Measurements from ENCODE around the gene EFCC1. TPM values are rescaled to one million over a fixed set of nuclear protein-coding genes. Genes with fewer than 3 reads are reported as not detected.

Gene EFCC1, protein sequence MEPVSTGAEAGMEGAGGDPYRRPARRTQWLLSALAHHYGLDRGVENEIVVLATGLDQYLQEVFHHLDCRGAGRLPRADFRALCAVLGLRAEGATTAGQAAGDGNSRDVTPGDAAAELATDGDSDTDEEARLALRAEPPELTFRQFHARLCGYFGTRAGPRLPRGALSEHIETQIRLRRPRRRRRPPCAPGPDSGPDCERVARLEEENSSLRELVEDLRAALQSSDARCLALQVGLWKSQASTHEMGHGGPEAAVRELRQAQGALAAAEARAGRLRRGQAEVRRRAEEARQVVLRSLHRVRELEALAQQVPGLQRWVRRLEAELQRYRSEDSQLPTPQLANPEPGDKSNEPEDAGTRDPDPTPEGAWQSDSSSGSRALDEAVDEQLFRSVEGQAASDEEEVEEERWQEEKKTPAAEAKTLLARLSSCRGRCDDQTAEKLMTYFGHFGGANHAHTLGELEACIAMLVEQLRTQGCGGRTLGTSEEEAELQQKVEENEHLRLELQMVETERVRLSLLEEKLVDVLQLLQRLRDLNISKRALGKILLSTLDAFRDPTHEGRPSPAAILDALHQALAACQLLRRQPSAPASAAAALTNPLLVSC
- 0.60 TPM in 2 replicates for total RNA-seq
- long read RNA-seq = 0 reads

DNA sequence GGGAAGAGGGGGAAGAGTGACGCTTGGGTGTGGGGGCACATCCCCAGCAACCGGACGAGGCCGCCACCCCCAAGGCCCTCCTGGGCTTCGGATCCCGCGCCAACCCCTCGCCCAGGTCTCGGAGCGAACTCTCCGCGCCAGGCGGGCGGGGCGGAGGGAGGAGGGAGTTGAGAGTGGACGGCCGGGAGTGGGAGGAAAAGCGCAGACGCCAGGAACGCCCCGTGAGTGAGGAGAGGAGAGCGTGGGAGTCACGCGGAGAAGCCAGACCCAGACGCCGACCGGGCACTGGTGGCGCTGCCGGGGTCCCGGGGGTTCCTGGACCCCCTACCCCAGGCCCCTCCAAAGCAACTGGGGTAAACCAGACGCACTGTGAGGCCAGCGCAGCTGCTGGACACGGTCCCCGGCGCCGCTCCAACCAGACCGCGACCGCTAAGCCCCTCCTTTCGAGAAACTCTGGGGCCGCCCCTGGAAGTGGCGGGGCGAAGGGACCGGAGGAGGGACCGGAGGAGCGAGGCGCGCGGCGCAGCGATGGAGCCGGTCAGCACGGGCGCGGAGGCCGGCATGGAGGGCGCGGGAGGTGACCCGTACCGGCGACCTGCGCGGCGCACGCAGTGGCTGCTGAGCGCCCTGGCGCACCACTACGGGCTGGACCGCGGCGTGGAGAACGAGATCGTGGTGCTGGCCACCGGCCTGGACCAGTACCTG, at the start of gene EFCC1:
EFCC1 (plus strand) TSS at position 204 of the 705 bp plus-strand sequence; CDS start at position 529, 325 bp downstream.
- Mint-ChIP-seq H3K4me1 (ENCODE audit: low read depth) (peaks cover 18% of the 10 kb centered on the region), H3K36me3 (ENCODE audit: insufficient read depth) (no peaks in the 10 kb centered on the region), H3K27ac (peak within 1 kb of the TSS; percentile 20), H3K4me3 (ENCODE audit: low read depth) (peak within 1 kb of the TSS; percentile 64), H3K9me3 (ENCODE audit: low read depth) (no peaks in the 10 kb centered on the region), H3K27me3 (peaks cover 38% of the 10 kb centered on the region)
- peak; percentile 40 for DNase-seq (ENCODE audit: low spot score, unreplicated experiment)
- TF ChIP-seq, protein P1, sequence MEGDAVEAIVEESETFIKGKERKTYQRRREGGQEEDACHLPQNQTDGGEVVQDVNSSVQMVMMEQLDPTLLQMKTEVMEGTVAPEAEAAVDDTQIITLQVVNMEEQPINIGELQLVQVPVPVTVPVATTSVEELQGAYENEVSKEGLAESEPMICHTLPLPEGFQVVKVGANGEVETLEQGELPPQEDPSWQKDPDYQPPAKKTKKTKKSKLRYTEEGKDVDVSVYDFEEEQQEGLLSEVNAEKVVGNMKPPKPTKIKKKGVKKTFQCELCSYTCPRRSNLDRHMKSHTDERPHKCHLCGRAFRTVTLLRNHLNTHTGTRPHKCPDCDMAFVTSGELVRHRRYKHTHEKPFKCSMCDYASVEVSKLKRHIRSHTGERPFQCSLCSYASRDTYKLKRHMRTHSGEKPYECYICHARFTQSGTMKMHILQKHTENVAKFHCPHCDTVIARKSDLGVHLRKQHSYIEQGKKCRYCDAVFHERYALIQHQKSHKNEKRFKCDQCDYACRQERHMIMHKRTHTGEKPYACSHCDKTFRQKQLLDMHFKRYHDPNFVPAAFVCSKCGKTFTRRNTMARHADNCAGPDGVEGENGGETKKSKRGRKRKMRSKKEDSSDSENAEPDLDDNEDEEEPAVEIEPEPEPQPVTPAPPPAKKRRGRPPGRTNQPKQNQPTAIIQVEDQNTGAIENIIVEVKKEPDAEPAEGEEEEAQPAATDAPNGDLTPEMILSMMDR (IDR thresholded peaks at IDR 0.05; ENCODE audit: unreplicated experiment) = no peak

DNA sequence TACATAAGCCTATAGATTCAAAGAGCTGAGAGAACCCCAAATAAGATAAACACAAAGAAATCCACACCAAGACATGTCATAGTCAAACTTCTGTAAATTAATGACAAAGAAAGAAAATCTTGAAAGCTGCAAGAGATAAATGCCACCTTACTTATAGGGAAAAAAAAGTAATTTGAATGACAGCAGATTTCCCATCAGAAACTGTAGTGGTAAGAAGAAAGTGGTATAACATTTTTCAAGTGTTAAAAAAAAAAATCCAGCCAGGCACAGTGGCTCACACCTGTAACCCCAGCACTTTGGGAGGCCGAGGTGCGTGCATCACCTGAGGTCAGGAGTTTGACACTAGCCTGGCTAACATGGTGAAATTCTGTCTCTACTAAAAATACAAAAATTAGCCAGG, 44.7 kb upstream of the EFCC1 start:
- peaks cover 18% of the 10 kb centered on the region for H3K27me3 Mint-ChIP-seq
- peaks cover 5% of the 10 kb centered on the region for H3K36me3 Mint-ChIP-seq (ENCODE audit: insufficient read depth)
- TF ChIP-seq, protein P1 (IDR thresholded peaks at IDR 0.05; ENCODE audit: unreplicated experiment) = no peak
- H3K27ac Mint-ChIP-seq = no peak overlapping the region
- H3K9me3 Mint-ChIP-seq (ENCODE audit: low read depth) = peaks cover 14% of the 10 kb centered on the region
- no peaks in the 10 kb centered on the region for H3K4me1 Mint-ChIP-seq (ENCODE audit: low read depth)
- no peak for DNase-seq (ENCODE audit: low spot score, unreplicated experiment)
- H3K4me3 Mint-ChIP-seq (ENCODE audit: low read depth) = no peak overlapping the region

DNA sequence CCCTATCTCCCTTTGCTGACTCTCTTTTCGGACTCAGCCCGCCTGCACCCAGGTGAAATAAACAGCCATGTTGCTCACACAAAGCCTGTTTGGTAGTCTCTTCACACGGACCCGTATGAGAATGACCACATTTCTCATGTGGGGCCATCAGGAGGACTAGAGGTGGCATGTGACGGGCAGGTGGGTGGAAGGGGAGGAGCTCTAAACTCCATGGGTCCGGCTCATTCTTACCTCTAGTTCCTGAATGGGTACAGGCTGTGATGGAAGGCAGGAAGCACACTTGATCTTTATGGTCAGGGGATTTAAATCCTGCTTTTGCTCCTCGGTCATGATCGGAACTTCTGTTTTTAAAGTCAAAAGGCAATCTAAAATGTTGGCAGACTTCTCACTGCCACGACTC, 35.8 kb upstream of the EFCC1 start:
- Mint-ChIP-seq H3K36me3 (ENCODE audit: insufficient read depth) (no peaks in the 10 kb centered on the region), H3K27me3 (peaks cover 30% of the 10 kb centered on the region), H3K4me1 (ENCODE audit: low read depth) (no peaks in the 10 kb centered on the region), H3K27ac (no peak overlapping the region), H3K9me3 (ENCODE audit: low read depth) (no peaks in the 10 kb centered on the region), H3K4me3 (ENCODE audit: low read depth) (no peak overlapping the region)
- no peak for DNase-seq (ENCODE audit: low spot score, unreplicated experiment)
- TF ChIP-seq, protein P1 (IDR thresholded peaks at IDR 0.05; ENCODE audit: unreplicated experiment) = no peak

DNA sequence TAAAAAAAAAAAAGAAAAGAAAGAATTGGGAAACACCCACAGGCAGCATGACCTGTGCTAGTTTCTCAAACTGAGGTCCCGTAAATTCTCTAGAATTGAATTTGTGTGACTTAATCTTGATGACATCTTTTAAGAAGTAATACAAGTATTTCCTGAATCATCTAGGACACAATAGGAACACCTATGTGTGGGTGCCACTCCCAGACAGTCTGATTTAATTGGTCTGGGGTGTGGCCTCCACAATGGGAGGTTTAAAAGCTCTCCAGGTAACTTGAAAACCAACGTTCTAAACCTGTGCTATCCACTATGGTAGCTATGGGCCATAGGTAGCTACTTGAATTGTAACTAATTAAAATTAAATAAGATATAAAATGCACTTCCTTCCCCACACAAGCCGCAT, 35.3 kb upstream of the EFCC1 start:
- Mint-ChIP-seq H3K4me3 (ENCODE audit: low read depth) (no peak overlapping the region), H3K4me1 (ENCODE audit: low read depth) (no peaks in the 10 kb centered on the region), H3K27ac (no peak overlapping the region), H3K27me3 (peaks cover 25% of the 10 kb centered on the region), H3K9me3 (ENCODE audit: low read depth) (no peaks in the 10 kb centered on the region), H3K36me3 (ENCODE audit: insufficient read depth) (no peaks in the 10 kb centered on the region)
- DNase-seq (ENCODE audit: low spot score, unreplicated experiment) = no peak
- TF ChIP-seq, protein P1 (IDR thresholded peaks at IDR 0.05; ENCODE audit: unreplicated experiment) = no peak

DNA sequence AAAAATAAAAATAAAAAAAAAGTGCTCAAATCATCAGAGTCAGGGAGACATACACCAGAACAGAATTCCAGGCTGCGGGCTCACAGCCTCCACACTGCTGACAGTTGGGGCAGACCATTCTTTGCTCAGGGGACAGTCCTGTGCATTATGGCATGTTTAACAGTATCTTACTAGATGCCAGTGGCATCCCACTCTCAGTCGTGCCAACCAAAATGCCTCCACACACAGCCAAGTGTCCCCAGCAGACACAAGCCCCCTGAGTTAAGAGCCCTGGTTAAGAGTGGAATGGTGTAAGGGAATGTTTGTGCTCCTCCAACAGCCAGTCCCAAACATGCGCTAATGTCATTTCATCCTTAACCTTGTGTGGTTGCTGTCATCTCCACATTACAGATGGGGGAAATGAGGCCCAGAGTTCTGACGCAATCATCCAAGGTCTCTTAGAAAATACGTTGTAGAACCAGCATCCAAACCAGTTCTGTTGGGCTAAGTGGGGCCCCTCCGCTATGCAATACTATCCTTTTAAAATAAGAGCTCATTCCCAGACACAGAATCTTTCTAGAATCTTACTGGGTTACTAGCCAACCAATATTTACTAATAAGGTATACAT, 33.3 kb upstream of the EFCC1 start:
- TF ChIP-seq, protein P1 (IDR thresholded peaks at IDR 0.05; ENCODE audit: unreplicated experiment) = no peak
- H3K27ac Mint-ChIP-seq = no peak overlapping the region
- H3K4me3 Mint-ChIP-seq (ENCODE audit: low read depth) = no peak overlapping the region
- no peaks in the 10 kb centered on the region for H3K36me3 Mint-ChIP-seq (ENCODE audit: insufficient read depth)
- no peaks in the 10 kb centered on the region for H3K9me3 Mint-ChIP-seq (ENCODE audit: low read depth)
- H3K27me3 Mint-ChIP-seq = peaks cover 6% of the 10 kb centered on the region
- H3K4me1 Mint-ChIP-seq (ENCODE audit: low read depth) = no peaks in the 10 kb centered on the region
- DNase-seq (ENCODE audit: low spot score, unreplicated experiment) = no peak

Measured in progenitor cell of endocrine pancreas (in vitro differentiated cells).